Retina (tissue), 1 donor: ENCODE measurements around the gene SLC38A3.

Experiments
- DNase-seq: peaks from one replicate; pipeline ENCODE4 v3.0.0-alpha.2; 2016

The SLC38A3 gene

GRCh38 chr3:50204804-50205412 is at the start of gene SLC38A3:
SLC38A3 (plus strand) TSS chr3:50205271; CDS start chr3:50214200, 8,929 bp downstream.
- DNase-seq = peak; percentile 47

- DNase-seq = no peak
These were observed 49.6 kb upstream of the SLC38A3 start for GRCh38 chr3:50155491-50155878.

GRCh38 chr3:50155891-50156290 is 49.2 kb upstream of the SLC38A3 start:
- peak; percentile 73 for DNase-seq

- DNase-seq = peak; percentile 70
These were observed 48.2 kb upstream of the SLC38A3 start for GRCh38 chr3:50156549-50157493.

- peak; percentile 28 for DNase-seq
These were observed 47.1 kb upstream of the SLC38A3 start for GRCh38 chr3:50157827-50158529.

- DNase-seq = no peak
These were observed 46.4 kb upstream of the SLC38A3 start for GRCh38 chr3:50158530-50159146.

- no peak for DNase-seq
These were observed 44.5 kb upstream of the SLC38A3 start for GRCh38 chr3:50160561-50160983.

- DNase-seq = no peak
These were observed 43.8 kb upstream of the SLC38A3 start for GRCh38 chr3:50161320-50161719.

GRCh38 chr3:50162034-50162883 is 42.8 kb upstream of the SLC38A3 start:
- DNase-seq = no peak

GRCh38 chr3:50163572-50164455 is 41.3 kb upstream of the SLC38A3 start:
- DNase-seq = no peak

GRCh38 chr3:50164481-50164880 is 40.6 kb upstream of the SLC38A3 start:
- DNase-seq = no peak

GRCh38 chr3:50164984-50165909 is 39.8 kb upstream of the SLC38A3 start:
- DNase-seq = peak; percentile 31

GRCh38 chr3:50165910-50166538 is 39.0 kb upstream of the SLC38A3 start:
- peak; percentile 54 for DNase-seq

GRCh38 chr3:50166620-50167019 is 38.5 kb upstream of the SLC38A3 start:
- peak; percentile 56 for DNase-seq

- no peak for DNase-seq
These were observed 37.8 kb upstream of the SLC38A3 start for GRCh38 chr3:50167069-50167840.

- no peak for DNase-seq
These were observed 37.2 kb upstream of the SLC38A3 start for GRCh38 chr3:50167841-50168209.

- DNase-seq = no peak
These were observed 36.7 kb upstream of the SLC38A3 start for GRCh38 chr3:50168388-50168787.

GRCh38 chr3:50168791-50169190 is 36.3 kb upstream of the SLC38A3 start:
- DNase-seq = no peak
